Activated CD4-positive, alpha-beta T cell treated with anti-CD3 and anti-CD28 coated beads, Interleukin-2, amount 10 ng/mL, durations not matched to agents 24 days and 14 days (primary cell): ENCODE results near the gene EFHC2. TPM values are rescaled to one million over a fixed set of nuclear protein-coding genes. Genes with fewer than 3 reads are reported as not detected.

ENCODE experiments used
- DNase-seq: peaks from one replicate; pipeline ENCODE4 v3.0.0; 2022
- H3K27ac Mint-ChIP-seq: one replicate; pipeline ENCODE4 v1.8.0; 2022; ENCODE audit warnings: mild to moderate bottlenecking, mixed read lengths
- H3K27me3 Mint-ChIP-seq: one replicate; pipeline ENCODE4 v1.8.0; 2022; ENCODE audit warnings: mixed read lengths
- H3K36me3 Mint-ChIP-seq: one replicate; pipeline ENCODE4 v1.8.0; 2022; ENCODE audit warnings: low read depth, mild to moderate bottlenecking, mixed read lengths
- H3K4me1 Mint-ChIP-seq: one replicate; pipeline ENCODE4 v1.8.0; 2021; ENCODE audit warnings: mixed read lengths
- H3K4me3 Mint-ChIP-seq: one replicate; pipeline ENCODE4 v1.8.0; 2022; ENCODE audit warnings: mild to moderate bottlenecking, moderate library complexity, mixed read lengths
- H3K9me3 Mint-ChIP-seq: one replicate; pipeline ENCODE4 v1.8.0; 2021; ENCODE audit warnings: mixed read lengths
- intact Hi-C: fragments of 100-400 bp; cut with micrococcal nuclease; formaldehyde crosslinking; loops from one replicate; pipeline ENCODE4 v1.15.1; 2023
- total RNA-seq: library from RNA; stranded (reverse); gene quantifications from 2 replicates; pipeline ENCODE4 v1.2.3, GENCODE V29; 2022

The EFHC2 gene
- total RNA-seq, 1 donor from 2014 or later: not detected

- Mint-ChIP-seq H3K27ac (no peak overlapping the region), H3K4me3 (no peak overlapping the region), H3K36me3 (no peaks in the 10 kb centered on the region), H3K9me3 (peaks cover 3% of the 10 kb centered on the region), H3K4me1 (peaks cover 7% of the 10 kb centered on the region), H3K27me3 (no peaks in the 10 kb centered on the region)
- no peak for DNase-seq
- intact Hi-C loops: no loop called here
Measured at GRCh38 chrX:44240036-44240435, 103.4 kb downstream of the EFHC2 start.

DNA sequence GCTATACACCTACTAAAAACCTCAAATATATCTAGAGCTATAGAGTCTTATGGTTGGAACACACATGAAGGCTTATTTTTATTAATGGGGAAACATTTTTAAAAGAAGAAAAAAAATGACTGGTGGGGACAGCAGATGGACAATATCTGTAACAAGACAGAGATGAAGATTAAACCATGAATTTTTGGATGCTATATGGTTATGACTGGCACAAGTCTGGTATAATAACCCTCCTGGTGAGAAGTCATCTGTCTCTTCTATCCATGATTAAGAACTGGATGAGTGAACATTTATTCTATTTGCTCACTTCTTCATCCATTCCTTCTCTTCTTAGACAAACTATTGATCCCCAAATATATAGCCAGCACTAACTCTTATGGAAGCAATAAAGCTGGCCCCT is 104.4 kb downstream of the EFHC2 start:
- H3K27me3 Mint-ChIP-seq: no peaks in the 10 kb centered on the region
- intact Hi-C loops: no loop called here

GRCh38 chrX:44235534-44235933 is 107.9 kb downstream of the EFHC2 start:
- no peak for DNase-seq
- no peaks in the 10 kb centered on the region for H3K27me3 Mint-ChIP-seq
- H3K9me3 Mint-ChIP-seq: peaks cover 3% of the 10 kb centered on the region
- H3K36me3 Mint-ChIP-seq: no peaks in the 10 kb centered on the region
- H3K4me3 Mint-ChIP-seq: no peak overlapping the region
- H3K27ac Mint-ChIP-seq: no peak overlapping the region
- intact Hi-C loops: no loop called here
- H3K4me1 Mint-ChIP-seq: no peaks in the 10 kb centered on the region

More for the DNA sequence above, 104.4 kb downstream of the EFHC2 start:
- no peak overlapping the region for H3K4me3 Mint-ChIP-seq
- peaks cover 5% of the 10 kb centered on the region for H3K4me1 Mint-ChIP-seq
- H3K9me3 Mint-ChIP-seq: peaks cover 3% of the 10 kb centered on the region
- no peak for DNase-seq
- H3K27ac Mint-ChIP-seq: no peak overlapping the region
- H3K36me3 Mint-ChIP-seq: no peaks in the 10 kb centered on the region

- Mint-ChIP-seq H3K27me3 (no peaks in the 10 kb centered on the region), H3K4me3 (no peak overlapping the region), H3K4me1 (no peaks in the 10 kb centered on the region), H3K27ac (no peak overlapping the region), H3K9me3 (peaks cover 3% of the 10 kb centered on the region), H3K36me3 (no peaks in the 10 kb centered on the region)
- DNase-seq: no peak
- intact Hi-C loops: no loop called here
Measured at GRCh38 chrX:44234541-44234940, 108.9 kb downstream of the EFHC2 start.

GRCh38 chrX:44234116-44234515 is 109.4 kb downstream of the EFHC2 start:
- DNase-seq: no peak
- Mint-ChIP-seq H3K36me3 (no peaks in the 10 kb centered on the region), H3K4me3 (no peak overlapping the region), H3K4me1 (no peaks in the 10 kb centered on the region), H3K27ac (no peak overlapping the region), H3K9me3 (peaks cover 3% of the 10 kb centered on the region), H3K27me3 (no peaks in the 10 kb centered on the region)
- intact Hi-C loops: no loop called here

DNA sequence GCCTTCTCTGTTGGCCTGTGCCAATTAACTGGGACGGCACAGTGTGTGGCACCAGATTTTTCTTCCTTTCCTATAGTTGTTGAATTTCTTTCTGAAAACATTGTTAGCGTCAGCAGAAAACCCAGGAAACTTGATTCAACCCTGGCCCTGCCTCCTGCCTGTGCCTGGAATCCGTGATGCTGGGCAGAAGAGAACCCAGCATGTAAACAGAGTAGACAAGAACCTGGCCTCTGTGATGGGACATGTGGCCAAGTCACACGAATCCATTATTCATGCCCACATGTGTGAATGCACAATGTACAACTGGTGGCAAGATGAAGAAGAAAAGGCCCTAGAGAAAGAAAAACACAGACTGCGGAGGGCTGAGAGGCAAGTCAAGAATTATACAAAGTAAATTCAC is 111.4 kb downstream of the EFHC2 start:
- no peak overlapping the region for H3K27ac Mint-ChIP-seq
- no peak overlapping the region for H3K4me3 Mint-ChIP-seq
- peaks cover 4% of the 10 kb centered on the region for H3K4me1 Mint-ChIP-seq
- no peak for DNase-seq
- no peaks in the 10 kb centered on the region for H3K9me3 Mint-ChIP-seq
- no peaks in the 10 kb centered on the region for H3K36me3 Mint-ChIP-seq
- intact Hi-C loops: no loop called here
- H3K27me3 Mint-ChIP-seq: no peaks in the 10 kb centered on the region

DNA sequence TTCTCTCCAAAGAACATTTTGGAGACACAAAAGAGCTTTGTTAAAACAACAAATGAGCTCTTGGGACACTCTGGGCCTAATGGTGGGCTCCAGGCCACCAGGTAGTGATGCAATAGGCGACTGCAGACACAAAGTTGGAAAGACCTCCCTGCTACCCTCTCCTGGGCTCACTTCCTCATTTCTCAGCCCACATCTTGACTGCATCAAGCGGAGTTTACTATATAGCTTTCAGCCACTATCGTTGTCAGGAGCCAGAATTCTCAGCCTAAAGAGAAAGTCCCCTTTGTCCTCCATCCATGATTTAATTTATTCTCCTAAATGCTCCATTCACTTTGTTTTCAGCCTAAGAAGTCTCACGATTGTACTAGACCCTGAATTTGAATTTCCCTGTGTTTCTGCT is 114.9 kb downstream of the EFHC2 start:
- intact Hi-C loops: no loop called here
- peaks cover 4% of the 10 kb centered on the region for H3K4me1 Mint-ChIP-seq
- no peaks in the 10 kb centered on the region for H3K9me3 Mint-ChIP-seq
- no peaks in the 10 kb centered on the region for H3K27me3 Mint-ChIP-seq
- DNase-seq: no peak
- no peaks in the 10 kb centered on the region for H3K36me3 Mint-ChIP-seq
- H3K27ac Mint-ChIP-seq: no peak overlapping the region
- H3K4me3 Mint-ChIP-seq: no peak overlapping the region

GRCh38 chrX:44227991-44228390 is 115.5 kb downstream of the EFHC2 start:
- Mint-ChIP-seq H3K9me3 (no peaks in the 10 kb centered on the region), H3K4me3 (no peak overlapping the region), H3K36me3 (no peaks in the 10 kb centered on the region), H3K4me1 (peaks cover 4% of the 10 kb centered on the region), H3K27ac (no peak overlapping the region), H3K27me3 (no peaks in the 10 kb centered on the region)
- intact Hi-C loops: no loop called here
- DNase-seq: no peak

DNA sequence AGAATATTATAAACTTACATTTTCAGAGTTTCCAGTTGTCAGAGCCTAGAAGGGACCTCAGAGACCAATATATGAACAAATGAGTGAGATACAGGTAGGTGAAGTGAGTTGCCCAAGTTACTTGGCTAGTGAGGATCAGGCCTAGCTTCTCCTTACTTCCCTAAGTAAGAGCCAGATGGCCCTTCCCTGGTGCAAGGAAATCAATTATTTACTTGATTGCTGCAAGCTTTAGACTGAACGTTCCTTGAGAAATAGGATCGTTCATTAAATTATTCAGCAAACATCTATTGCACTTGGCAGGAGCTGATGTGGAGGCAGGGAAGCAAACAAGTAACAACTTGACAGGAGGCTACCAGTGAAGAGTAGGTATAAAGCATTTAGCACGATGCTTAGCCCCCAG is 117.8 kb downstream of the EFHC2 start:
- H3K4me1 Mint-ChIP-seq: peaks cover 4% of the 10 kb centered on the region
- no peak overlapping the region for H3K4me3 Mint-ChIP-seq

GRCh38 chrX:44224760-44225159 is 118.7 kb downstream of the EFHC2 start:
- H3K36me3 Mint-ChIP-seq: no peaks in the 10 kb centered on the region
- peaks cover 4% of the 10 kb centered on the region for H3K4me1 Mint-ChIP-seq
- no peaks in the 10 kb centered on the region for H3K9me3 Mint-ChIP-seq
- H3K27ac Mint-ChIP-seq: no peak overlapping the region
- H3K27me3 Mint-ChIP-seq: no peaks in the 10 kb centered on the region
- DNase-seq: no peak
- intact Hi-C loops: no loop called here
- H3K4me3 Mint-ChIP-seq: no peak overlapping the region

More for the DNA sequence above, 117.8 kb downstream of the EFHC2 start:
- no peaks in the 10 kb centered on the region for H3K9me3 Mint-ChIP-seq
- no peaks in the 10 kb centered on the region for H3K36me3 Mint-ChIP-seq
- DNase-seq: no peak
- no peaks in the 10 kb centered on the region for H3K27me3 Mint-ChIP-seq
- intact Hi-C loops: no loop called here
- no peak overlapping the region for H3K27ac Mint-ChIP-seq

DNA sequence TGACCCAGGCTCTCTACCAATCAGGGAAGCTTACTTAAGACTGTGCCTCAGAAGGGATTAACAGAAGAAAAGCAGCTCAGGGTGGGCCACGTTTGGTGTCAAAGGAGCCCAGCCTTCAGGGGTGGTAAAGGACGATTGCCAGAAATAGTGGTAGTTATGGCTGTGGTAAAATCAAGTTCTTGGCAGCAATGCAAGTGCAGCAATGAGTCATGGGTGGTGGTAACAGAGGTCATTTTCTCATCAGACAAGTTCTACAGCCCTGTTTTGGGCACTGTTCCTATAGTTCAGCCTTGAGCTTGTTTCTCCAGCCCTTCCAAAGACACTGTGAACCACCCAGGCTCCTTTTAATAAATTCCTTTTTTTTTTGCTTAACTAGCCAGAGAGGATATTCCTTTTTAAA is 120.3 kb downstream of the EFHC2 start:
- peaks cover 4% of the 10 kb centered on the region for H3K4me1 Mint-ChIP-seq
- H3K9me3 Mint-ChIP-seq: no peaks in the 10 kb centered on the region
- H3K4me3 Mint-ChIP-seq: no peak overlapping the region
- no peaks in the 10 kb centered on the region for H3K36me3 Mint-ChIP-seq
- H3K27me3 Mint-ChIP-seq: no peaks in the 10 kb centered on the region
- no peak for DNase-seq
- intact Hi-C loops: no loop called here
- no peak overlapping the region for H3K27ac Mint-ChIP-seq

GRCh38 chrX:44218465-44218864 is 125.0 kb downstream of the EFHC2 start:
- H3K36me3 Mint-ChIP-seq: no peaks in the 10 kb centered on the region
- H3K4me1 Mint-ChIP-seq: peaks cover 2% of the 10 kb centered on the region
- no peaks in the 10 kb centered on the region for H3K27me3 Mint-ChIP-seq
- no peak overlapping the region for H3K27ac Mint-ChIP-seq
- no peak overlapping the region for H3K4me3 Mint-ChIP-seq
- H3K9me3 Mint-ChIP-seq: peaks cover 4% of the 10 kb centered on the region
- DNase-seq: no peak
- intact Hi-C loops: no loop called here

DNA sequence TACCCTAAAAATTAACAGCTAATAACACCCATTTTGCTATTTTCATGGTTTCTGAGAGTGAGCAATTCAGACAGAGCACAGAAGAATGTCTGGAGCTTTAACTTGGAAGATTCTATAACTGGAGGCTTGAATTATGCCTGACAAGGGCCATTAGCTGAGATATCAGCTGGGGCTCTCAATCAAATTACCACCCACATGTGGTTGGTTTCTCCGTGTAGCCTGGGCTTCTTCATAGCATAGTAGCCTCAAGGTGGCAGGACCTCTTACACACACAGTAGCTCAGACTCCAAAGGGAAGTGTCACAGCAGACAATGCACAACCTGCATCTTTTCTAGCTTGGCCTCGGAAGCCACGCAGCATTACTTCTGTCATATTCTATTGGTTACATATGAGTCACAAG is 127.3 kb downstream of the EFHC2 start:
- no peak for DNase-seq
- H3K27ac Mint-ChIP-seq: no peak overlapping the region
- H3K27me3 Mint-ChIP-seq: no peaks in the 10 kb centered on the region
- H3K36me3 Mint-ChIP-seq: no peaks in the 10 kb centered on the region
- peaks cover 4% of the 10 kb centered on the region for H3K9me3 Mint-ChIP-seq
- no peak overlapping the region for H3K4me3 Mint-ChIP-seq
- intact Hi-C loops: no loop called here
- H3K4me1 Mint-ChIP-seq: peaks cover 2% of the 10 kb centered on the region

- Mint-ChIP-seq H3K4me1 (no peaks in the 10 kb centered on the region), H3K9me3 (no peaks in the 10 kb centered on the region), H3K4me3 (no peak overlapping the region), H3K27me3 (no peaks in the 10 kb centered on the region), H3K36me3 (no peaks in the 10 kb centered on the region), H3K27ac (no peak overlapping the region)
- no peak for DNase-seq
- intact Hi-C loops: no loop called here
Measured at GRCh38 chrX:44203791-44204190, 139.7 kb downstream of the EFHC2 start.

GRCh38 chrX:44202596-44202995 is 140.9 kb downstream of the EFHC2 start:
- intact Hi-C loops: no loop called here
- Mint-ChIP-seq H3K27ac (no peak overlapping the region), H3K9me3 (no peaks in the 10 kb centered on the region), H3K4me1 (no peaks in the 10 kb centered on the region), H3K36me3 (no peaks in the 10 kb centered on the region), H3K4me3 (no peak overlapping the region), H3K27me3 (no peaks in the 10 kb centered on the region)
- no peak for DNase-seq
